ENCODE results near the gene TCTN3.
A peak's percentile ranks its signal among the peaks of the same experiment; 100 is the strongest.
"Not testable (repeated sequence)": the region's sequence is repeated elsewhere in the genome, so short reads cannot be mapped to it uniquely, and the experiment has no call there.

TCTN3 gene

DNA sequence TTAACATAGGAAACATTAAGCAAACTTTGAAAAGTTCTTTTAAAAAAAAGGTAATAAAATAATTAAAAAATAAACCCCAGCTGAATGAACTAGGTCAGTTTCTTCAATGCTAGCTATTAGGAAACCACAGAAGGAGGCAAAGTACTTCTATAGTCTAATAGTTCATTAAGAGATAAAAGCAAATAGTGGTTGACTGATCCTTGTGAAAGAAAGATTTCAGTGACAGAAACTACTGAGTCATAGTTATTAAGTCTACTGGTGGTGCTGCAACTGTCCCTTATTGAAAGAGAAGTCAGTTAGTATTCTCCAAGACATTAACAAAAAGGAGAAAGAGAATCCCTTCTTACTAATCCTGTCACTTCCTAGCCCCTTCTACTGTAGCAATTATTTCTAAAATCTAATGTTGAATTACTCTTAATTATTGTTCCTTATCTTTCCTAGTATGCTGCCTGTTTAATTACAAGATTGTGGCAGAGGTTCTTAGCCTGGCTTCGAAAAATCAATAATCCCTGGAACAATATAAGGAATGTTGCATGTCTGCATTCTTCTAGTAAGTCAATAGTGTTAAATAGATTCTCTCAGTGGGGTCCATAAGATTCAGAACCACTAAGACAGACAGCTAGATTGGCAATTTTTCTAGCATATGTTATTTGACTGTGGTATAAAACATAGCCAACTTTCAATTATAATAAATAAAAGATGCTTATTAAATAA lies 18.2 kb downstream of the TCTN3 start:
- no peak for DNase-seq

DNA sequence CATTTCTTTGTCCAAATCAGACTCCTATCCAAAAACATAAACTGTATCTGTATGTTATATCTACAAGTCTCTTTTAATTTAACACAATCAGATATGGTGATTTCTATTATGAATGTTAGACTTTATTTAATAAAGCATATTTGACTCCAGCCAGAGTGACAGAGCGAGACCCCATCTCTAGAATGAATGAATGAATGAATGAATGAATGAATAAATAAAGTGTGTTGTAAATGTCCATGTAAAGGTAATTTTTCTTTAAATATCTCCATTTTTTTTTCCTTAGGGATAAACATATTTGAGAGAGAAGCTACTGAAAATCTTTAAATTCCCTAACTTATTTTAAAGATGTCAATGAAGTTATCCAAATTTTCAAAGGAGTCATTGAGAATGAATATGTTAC lies 19.1 kb downstream of the TCTN3 start:
- no peak for DNase-seq

DNA sequence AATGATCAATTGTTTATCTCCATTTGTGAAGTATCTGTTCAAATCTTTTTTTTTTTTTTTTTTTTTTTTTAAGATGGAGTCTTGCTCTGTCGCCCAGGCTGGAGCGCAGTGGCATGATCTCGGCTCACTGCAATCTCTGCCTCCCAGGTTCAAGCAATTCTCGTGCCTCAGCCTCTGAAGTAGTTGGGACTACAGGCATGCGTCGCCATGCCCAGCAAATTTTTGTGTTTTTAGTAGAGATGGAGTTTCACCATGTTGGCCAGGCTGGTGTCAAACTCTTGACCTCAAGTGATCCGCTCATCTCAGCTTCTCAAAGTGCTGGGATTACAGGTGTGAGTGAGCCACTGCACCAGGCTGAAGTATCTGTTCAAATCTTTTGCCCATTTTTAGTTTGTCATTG lies 21.1 kb downstream of the TCTN3 start:
- DNase-seq: not testable (repeated sequence)

DNA sequence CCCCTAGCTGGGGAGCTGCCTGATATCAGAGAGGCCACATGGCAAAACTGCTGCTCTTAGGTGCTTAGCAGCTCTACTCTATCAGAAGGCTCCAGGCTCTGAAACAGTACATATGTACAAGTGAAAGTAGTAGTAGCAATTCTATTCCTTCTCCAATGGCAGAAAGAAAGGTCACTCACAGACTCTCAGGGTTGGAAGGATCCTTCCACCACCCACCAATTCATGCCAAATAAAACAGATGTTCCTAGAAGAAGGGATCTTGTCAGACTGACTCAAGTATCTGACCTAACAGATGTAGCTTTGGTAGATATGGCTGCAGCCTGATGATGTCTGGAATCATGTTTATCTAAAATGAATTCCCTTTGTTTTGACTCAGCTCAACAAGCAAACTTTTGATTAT lies 29.2 kb downstream of the TCTN3 start:
- DNase-seq: no peak

DNA sequence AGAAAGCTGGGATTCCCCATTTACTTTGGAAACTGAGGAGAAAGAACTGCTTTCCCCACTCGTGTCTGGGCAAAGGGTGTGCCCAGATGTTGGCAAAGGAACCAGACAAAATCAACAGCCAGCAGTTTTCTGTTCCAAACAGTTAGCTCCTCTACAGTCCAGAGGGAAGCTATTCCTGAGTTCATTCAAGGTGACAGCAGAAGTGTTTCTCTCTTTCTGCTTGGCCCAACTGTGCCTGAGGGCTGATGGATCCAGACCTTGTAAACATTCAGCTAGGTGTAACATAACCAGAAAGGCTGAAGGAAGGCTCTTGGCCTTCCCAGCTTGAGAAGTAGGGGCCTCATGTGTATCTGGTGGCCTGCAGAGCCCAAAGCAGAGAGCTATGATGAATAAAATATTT lies 30.2 kb downstream of the TCTN3 start:
- DNase-seq: no peak

DNA sequence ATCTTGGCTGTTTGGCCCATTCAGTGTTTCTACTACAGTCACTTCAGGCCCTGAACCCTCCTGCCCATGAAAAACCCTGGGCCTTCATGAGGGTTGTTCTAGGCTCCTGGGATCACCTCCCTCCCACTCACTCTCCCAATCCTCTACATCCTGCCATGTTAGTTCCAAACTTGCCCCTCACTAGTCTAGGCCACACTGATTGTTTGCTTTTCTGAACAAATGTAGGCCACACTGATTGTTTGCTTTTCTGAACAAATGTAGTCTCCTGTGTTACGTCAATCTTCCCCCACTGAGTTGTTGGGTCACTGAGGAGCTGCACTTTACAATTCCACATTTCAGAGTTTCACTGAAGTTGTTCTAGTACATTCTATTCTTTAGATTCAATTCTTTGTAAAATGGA lies 31.9 kb downstream of the TCTN3 start:
- no peak for DNase-seq

DNA sequence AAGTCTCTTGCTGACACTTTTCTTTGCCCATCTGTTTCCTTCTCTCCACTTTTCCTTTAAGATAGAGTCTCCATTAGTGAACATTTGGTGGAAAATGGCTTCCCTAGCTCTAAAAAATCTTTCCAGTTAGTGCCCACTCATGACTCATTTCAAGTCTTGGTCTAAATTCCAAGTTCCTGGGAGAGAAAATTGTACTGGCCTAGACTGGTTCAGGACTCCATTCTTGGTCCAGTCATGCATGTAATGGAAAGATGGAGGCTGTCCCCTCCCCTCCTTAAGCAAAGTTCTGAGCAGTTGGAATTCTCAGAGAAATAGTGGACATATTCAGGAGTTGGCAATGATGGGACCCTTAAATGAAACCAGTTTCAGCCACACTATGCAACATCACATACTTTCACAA lies 33.4 kb downstream of the TCTN3 start:
- DNase-seq: no peak

DNA sequence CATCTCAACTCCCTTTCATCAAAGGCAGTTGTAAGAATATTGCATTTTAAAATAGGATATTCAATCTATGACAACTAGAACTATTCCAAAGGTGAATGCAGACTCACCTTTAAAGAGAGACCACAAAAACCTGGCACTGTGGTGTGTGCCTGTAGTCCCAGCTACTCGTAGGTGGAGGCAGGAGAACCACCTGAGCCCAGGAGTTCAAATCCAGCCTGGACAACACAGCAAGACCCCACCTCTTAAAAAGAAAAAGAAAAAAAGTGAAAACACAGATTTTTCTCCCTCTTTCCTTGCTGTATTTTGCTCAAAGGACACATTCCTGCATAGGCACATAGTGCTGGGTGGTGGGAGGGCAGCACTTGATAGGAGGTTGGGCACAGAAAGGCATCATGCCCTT lies 36.5 kb downstream of the TCTN3 start:
- DNase-seq: no peak

DNA sequence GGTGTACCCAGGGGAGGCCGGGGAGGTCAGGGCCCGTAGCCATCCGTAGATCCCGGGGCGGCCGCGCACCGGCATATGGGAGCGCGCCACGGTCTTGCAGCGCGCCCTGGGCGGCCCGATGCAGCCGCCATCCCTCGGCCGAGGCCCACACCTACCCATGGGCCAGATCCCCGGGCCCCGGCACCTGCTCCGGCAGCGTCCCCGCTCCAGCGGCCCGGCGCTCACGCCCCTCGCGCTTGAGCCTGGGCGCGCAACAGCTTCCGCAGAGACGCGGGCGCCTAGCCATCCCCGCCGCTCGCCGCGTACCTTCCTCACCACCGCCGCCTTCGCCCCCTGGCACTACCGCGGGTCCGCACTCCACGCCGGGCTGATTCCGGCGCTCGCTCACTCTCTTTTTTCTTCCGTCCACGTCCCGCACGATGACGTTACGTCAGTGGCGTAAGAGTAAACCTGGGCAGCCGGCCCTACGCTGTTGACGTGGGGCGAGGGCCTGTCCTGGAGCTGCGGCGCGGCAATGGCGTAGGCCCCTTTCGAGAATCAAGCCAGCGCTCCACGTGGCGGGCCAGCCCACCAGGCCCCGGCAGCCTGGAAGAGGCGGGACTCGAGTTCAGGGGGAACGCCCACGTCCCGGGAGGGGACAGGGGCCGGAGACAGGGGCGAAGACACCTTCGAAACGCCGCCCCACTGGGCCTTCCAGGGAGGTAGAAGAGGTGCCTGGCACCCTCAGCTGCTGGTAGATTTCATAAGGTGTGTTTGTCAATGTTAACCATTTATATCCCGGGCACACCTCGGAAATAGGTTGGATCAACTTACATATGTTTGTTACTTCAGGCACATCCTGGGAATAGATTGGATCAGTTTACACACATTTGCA lies 37.2 kb downstream of the TCTN3 start, which contains the start of gene ALDH18A1:
Gene ALDH18A1, minus strand, starts transcription at position 421 of the 874 bp plus-strand sequence. CDS start 3,334 bp downstream, outside the sequence.
- DNase-seq: peak; percentile 74 to 88 (median 84)

DNA sequence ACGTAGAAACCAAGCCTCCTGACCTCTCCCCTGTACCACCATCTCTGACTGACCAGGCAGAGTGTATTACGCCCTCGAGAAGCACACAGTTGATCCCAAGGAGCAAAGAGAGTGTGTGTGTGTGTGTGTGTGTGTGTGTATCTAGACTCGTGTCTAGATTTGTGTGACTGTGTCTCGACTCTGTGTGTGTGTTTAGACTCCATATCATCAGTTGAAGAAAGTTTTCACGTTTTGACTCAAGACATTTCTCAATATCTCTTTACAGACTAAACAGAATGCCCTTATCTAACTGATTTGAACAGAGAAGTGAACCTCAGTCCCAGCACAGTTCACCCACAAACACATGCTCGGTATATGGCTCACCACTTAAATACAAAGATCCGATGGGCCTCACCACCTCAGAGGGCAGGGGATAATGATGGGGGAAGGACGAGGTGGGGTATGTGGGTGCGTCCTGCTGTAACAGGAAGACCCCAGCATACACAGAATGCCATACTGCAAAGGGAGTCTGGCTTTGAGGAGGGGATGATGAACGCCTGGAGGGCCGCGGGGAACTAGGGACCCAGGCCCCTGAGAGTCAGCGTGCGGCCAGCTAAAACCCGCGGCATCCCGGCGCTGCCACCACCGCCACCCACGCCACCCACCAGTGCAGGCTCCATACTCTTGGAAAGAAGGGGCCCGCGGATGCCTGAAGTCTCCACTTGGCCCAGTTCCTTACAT lies 38.0 kb downstream of the TCTN3 start:
- peak in 2 of 4 experiments; percentile 8 to 24 for DNase-seq

DNA sequence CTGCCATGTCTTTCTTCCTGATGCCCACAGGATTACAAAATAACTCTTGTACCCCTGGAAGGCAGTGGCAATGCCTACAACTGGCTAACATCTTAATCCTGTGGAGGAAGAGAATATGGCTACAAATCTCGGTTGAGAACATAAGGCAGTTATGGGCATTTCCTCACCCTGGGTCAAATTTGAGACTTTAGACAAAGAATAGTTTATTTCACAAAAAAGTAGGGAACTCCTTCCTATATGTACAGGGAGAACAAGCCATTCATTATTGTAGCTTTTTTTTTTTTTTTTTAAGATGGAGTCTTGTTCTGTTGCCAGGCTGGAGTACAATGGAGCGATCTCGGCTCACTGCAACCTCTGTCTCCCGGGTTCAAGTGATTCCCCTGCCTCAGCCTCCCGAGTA lies 39.8 kb downstream of the TCTN3 start:
- DNase-seq: no peak

DNA sequence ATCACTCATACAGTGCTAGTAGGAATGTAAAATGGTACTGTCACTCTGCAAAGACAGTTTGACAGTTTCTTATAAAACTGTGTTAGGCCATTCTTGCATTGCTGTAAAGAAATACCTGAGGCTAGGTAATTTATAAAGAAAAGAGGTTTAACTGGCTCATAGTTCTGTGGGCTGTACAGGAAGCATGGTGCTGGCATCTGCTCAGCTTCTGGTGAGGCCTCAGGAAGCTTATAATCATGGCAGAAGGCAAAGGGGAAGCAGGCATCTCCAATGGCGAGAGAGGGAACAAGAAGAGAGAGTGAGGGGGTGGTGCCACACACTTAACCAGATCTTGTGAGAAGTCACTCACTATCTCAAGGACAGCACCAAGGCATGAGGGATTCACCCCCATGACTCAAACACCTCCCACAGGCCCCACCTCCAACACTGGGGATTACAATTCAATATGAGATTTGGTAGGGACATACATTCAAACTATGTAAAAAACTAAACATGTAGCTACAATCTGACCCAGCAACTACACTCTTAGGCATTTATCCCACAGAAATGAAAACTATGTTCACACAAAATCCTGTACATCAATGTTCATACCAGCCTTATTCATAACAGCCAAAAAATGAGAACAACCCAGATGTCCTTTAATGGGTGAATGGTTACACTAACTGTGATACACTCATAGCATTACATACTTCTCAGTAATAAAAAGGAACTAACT lies 42.2 kb downstream of the TCTN3 start:
- DNase-seq: no peak

DNA sequence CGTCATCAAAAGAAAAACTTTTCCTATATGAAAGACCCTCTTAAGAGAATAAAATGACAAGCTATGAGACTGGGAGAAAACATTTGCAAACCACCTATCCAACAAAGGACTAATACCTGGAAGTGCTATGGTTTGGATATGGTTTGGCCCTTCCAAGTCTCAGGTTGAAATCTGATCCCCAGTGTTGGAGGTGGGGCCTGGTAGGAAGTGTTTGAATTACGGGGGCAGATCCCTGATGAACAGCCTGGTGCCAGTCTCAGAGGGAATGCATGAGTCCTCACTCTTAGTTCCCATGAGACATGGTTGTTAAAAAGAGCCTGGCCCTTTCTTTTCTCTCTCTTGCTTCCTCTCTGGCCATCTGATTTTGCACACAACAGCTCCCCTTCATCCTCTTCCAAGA lies 43.5 kb downstream of the TCTN3 start:
- no peak for DNase-seq

DNA sequence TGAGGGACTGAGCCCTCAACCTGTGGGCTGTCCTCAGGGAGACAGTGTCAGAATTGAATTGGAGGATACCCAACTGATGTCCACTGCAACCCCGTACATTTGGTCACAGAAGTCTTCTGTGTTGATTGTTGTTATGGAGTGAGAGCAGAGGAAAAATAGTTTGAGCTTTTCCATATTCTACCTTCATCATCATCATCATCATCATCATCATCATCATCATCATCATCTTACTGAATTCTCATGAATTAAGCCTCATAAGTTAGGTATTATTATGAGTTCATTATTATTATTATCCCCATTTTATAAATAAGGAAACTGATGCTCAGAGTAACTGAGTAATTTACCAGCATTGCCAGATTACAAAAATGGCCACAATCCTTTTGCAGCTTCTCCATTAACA lies 45.6 kb downstream of the TCTN3 start:
- no peak for DNase-seq

DNA sequence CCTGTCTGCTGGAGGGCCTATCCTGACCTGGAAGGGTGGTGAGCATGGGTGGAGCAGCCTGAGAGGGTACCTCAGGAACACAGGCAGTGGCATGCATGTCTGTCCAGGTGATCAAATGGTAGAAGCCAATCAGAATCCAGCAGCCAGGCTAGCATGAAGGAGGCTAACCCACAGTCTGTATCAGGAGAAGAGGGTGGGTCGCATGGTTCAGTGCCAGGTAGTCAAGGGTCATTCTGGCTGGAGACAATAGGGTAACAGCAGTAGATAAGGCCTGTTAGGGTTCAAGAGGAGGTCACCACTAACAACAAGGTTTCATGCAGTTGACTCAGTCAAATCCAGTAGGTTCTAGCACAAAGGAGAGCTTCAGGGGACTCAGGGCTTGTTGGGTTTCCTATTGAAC lies 47.6 kb downstream of the TCTN3 start:
- DNase-seq: no peak

DNA sequence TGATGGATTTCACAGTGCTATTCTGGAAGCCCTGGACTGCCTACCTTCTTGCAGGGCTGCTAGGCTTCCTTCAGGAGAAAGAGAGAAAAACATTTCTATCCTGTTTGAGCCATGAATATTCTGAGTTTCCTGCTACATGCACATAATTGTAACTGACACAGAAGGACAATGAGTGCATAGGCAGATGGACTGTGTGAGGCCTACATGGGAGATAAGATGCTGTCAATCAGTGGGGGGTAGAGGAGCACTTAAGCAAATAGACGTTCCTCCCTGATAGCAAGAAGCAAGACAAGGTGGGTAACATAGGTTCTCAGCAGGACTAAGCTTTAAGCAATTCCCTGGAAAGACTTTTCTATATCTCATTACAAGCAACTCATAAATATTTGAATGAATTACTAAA lies 48.8 kb downstream of the TCTN3 start:
- no peak for DNase-seq

DNA sequence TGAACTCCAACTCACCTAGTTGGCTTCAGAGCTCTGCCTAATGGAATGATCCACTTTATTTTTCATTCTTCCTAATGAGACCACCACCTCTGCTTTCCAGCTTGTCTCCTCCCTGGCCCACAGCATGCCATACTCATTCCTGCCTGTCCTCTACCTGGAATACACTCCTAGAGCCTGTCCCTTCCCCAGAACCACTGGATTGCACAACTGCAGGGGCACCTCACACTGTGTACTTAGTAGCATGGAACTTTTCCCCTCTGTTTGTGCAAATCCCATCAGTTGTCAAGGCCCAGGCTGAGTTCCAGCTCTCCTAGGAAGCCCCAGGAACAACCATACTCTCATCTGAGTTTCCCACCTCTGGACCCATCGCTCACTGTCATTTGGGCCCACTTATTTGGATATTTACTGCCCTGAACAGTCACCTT lies 52.8 kb downstream of the TCTN3 start:
- DNase-seq: no peak

DNA sequence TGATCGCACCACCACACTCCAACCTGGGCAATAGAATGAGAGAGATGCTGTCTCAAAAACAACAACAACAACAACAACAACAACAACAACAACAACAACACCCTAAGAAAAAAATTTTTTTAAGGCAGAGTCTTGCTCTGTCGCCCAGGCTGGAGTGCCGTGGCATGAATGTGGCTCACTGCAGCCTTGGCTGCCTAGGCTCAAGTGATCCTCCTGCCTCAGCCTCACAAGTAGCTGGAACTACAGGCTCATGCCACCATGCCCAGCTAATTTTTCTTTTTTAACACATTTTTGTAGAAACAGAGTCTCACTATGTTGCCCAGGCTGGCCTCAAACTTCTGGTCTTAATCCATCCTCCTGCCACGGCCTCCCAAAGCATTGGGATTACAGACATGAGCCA lies 55.8 kb downstream of the TCTN3 start:
- DNase-seq: no peak

DNA sequence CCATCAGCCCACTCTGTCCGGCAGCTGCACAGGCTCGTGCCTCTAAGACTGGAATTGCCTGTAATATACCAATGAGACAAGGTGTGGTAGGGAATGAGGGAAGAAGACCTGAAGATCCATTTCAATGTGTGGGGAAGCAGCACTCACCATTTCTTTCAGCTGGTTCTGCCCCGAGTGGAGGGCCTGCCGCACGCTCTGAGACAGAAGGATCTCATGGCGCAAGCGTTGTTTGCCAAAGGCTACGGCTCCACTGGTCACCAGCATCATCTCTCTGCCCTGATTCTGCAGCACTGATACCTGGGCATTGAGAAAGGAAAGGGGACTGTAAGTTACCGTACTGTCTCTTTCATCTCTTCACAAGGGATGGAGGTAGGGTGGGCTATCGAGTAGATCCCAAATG lies 56.6 kb downstream of the TCTN3 start:
- no peak for DNase-seq

DNA sequence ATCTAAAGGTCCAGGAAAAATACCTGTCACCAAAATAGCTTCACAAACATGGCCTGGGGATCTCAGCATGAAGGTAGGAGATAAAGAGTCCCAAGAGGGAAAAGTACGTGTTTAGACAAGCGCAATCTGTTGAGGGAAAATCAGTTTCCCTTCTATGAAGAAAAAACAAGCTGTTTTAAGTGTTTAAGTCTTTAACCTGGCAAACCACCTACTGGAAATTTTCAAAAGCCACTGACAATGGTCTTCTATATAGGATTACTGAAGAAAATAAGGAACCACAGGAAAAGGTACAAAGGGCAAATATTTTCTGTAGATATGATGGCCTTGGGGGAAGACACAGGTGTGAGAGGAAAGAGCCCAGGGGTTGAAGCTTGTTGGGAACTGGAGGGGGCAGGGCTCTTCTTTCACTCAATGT lies 58.4 kb downstream of the TCTN3 start:
- no peak for DNase-seq

DNA sequence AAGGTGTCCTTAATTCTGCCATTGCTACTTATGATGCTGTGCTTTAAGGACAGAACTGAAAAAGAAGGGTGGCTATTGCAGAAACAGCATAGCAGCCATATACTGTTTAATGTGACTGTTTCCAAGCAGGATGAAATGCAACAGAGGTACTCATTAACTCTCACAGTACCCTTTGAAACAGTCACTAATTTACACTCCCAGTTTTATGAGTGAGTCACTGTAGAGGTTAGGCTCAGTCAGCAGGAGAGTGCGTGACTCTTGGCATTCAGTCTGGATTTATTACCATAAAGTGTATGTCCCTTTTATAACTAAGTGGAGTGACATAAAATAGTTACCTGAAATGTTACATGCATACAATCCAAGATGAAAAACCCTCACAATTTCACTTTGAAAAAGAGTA lies 64.9 kb downstream of the TCTN3 start:
- no peak for DNase-seq

DNA sequence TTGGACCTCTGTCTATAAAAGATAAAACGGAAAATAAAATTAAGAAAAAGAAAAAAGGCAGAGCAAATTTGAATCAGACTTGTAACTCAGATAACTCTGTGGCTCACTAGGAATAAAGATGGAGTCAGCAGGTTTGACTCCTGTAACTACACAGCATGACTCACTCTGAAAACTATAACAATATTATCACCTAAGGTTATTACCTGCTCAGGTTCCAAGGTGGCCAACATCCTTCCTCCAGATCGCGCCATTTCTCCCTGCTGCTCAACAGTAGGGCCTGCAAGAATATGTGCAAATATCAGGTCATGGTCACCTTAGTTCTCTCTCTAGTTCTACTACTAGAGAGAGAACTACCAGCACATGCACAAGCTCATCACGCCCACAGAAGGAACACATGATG lies 67.2 kb downstream of the TCTN3 start:
- DNase-seq: no peak

DNA sequence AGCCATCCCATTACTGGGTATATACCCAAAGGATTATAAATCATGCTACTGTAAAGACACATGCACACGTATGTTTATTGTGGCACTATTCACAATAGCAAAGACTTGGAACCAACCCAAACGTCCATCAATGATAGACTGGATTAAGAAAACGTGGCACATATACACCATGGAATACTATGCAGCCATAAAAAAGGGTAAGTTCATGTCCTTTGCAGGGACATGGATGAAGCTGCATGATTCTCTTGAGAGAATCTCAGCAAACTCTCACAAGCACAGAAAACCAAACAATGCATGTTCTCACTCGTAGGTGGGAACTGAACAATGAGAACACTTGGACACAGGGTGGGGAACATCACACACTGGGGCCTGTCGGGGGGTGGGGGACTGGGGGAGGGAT lies 73.3 kb downstream of the TCTN3 start:
- DNase-seq: not testable (repeated sequence)

All from activated naive CD4-positive, alpha-beta T cell (primary cell).